Measurements from ENCODE around the gene C1orf198. TPM values are rescaled to one million over a fixed set of nuclear protein-coding genes. Genes with fewer than 3 reads are reported as not detected.

Gene C1orf198, protein sequence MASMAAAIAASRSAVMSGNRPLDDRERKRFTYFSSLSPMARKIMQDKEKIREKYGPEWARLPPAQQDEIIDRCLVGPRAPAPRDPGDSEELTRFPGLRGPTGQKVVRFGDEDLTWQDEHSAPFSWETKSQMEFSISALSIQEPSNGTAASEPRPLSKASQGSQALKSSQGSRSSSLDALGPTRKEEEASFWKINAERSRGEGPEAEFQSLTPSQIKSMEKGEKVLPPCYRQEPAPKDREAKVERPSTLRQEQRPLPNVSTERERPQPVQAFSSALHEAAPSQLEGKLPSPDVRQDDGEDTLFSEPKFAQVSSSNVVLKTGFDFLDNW
- 43.1 and 100 TPM in 2 replicates for total RNA-seq

DNA sequence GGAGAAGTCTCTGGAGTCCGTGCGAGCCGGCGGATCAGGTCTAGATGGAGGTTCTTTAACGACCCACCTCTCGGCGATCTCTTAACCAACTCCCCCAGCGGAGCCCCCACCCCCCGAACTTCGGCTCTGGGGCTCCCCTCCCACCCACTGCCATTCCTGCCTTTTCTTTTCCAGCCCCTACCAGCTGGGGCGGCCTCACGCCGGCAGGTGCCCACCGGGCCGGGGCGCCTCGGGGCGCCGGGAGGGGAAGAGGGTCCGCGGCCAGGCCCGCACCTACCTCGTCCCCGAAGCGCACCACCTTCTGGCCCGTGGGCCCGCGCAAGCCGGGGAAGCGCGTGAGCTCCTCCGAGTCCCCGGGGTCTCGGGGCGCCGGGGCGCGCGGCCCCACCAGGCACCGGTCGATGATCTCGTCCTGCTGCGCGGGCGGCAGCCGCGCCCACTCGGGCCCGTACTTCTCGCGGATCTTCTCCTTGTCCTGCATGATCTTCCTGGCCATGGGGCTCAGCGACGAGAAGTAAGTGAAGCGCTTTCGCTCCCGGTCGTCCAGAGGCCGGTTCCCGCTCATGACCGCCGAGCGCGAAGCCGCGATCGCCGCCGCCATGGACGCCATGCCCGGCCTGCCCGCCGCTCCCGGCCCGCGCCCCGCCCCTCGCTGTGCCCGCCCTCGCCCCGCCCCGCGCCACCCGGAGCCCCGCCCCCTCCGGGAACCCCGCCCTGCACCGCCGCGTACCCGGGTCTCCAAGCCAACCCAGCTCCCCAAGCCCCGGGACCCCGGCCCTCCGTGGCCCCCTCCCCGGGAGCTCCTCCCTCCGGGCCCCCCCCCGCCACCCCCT, at the start of gene C1orf198:
TSS of gene C1orf198 (minus strand) at position 619 of the 833 bp plus-strand sequence. CDS start at position 610, 9 bp downstream.

Other genes with a start within 250 kb of the C1orf198 start
- gene COG2, start 226.0 kb downstream of the C1orf198 start, total RNA-seq: 16.3 and 20.3 TPM in 2 replicates
- 0.19 and 5.4 TPM in 2 replicates for gene AGT, start 154.4 kb downstream of the C1orf198 start, total RNA-seq
- not detected in 2 replicates for gene CAPN9, start 121.1 kb downstream of the C1orf198 start, total RNA-seq
- gene TTC13, start 110.3 kb upstream of the C1orf198 start, total RNA-seq: 14.4 and 23.4 TPM in 2 replicates
- gene ARV1, start 110.6 kb upstream of the C1orf198 start, total RNA-seq: 14.9 and 20.1 TPM in 2 replicates
- gene FAM89A, start 171.7 kb upstream of the C1orf198 start, total RNA-seq: 2.1 and 5.9 TPM in 2 replicates